ENCODE data around the gene KRT4. TPM values are rescaled to one million over a fixed set of nuclear protein-coding genes. Genes with fewer than 3 reads are reported as not detected.

KRT4 gene
- total and polyA plus RNA-seq, 2 donors (not counting 3 experiments of a cell fraction or from before 2014, with no cell fraction given) = not detected

DNA sequence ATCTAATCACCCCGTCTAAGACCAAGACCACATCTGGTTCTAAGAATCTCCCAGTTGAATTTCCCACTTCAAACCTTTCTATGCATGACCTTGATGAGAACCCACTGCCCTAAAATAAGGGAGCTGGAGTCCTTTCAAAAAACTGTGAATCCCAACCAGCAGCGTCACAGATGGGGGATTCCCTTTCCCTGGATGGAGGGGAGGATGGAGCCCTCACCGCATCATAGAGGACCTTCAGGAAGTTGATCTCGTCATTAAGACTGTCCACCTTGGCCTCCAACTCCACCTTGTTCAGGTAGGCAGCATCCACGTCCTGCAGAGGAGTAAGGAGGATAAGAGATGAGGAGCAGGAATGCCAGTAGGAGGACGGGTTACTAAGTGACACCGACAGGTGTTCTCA is 4.8 kb downstream of the KRT4 start:
- no peak for TF ChIP-seq FOS (IDR thresholded peaks at IDR 0.05; ENCODE audit: borderline replicate concordance, insufficient read depth, low read length)
- TF ChIP-seq JUN (IDR thresholded peaks at IDR 0.05; ENCODE audit: borderline replicate concordance, insufficient read depth, insufficient read length, low read depth) = no peak
- TF ChIP-seq, protein P1, sequence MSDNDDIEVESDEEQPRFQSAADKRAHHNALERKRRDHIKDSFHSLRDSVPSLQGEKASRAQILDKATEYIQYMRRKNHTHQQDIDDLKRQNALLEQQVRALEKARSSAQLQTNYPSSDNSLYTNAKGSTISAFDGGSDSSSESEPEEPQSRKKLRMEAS (IDR thresholded peaks at IDR 0.05; ENCODE audit: insufficient read depth, insufficient read length) = no peak
- no peak for TF ChIP-seq MYC (IDR thresholded peaks at IDR 0.05; ENCODE audit: low read depth, low read length)
- TF ChIP-seq POLR2AphosphoS5 (IDR thresholded peaks at IDR 0.05; ENCODE audit: insufficient read depth, low read depth, low read length) = no peak
- TF ChIP-seq, protein P2, sequence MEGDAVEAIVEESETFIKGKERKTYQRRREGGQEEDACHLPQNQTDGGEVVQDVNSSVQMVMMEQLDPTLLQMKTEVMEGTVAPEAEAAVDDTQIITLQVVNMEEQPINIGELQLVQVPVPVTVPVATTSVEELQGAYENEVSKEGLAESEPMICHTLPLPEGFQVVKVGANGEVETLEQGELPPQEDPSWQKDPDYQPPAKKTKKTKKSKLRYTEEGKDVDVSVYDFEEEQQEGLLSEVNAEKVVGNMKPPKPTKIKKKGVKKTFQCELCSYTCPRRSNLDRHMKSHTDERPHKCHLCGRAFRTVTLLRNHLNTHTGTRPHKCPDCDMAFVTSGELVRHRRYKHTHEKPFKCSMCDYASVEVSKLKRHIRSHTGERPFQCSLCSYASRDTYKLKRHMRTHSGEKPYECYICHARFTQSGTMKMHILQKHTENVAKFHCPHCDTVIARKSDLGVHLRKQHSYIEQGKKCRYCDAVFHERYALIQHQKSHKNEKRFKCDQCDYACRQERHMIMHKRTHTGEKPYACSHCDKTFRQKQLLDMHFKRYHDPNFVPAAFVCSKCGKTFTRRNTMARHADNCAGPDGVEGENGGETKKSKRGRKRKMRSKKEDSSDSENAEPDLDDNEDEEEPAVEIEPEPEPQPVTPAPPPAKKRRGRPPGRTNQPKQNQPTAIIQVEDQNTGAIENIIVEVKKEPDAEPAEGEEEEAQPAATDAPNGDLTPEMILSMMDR (IDR thresholded peaks at IDR 0.05; ENCODE audit: extremely low read depth in 1 of 2, insufficient read depth in 1 of 2, low read depth in 1 of 2, low read length in 2 of 2) = no peak
- no peak for TF ChIP-seq POLR2A (IDR thresholded peaks at IDR 0.05; ENCODE audit: low read depth, low read length)
- no peak for TF ChIP-seq EZH2 (IDR thresholded peaks at IDR 0.05; ENCODE audit: borderline replicate concordance, low read depth, low read length, severe bottlenecking)
- TF ChIP-seq GATA2 (IDR thresholded peaks at IDR 0.05; ENCODE audit: insufficient read depth, insufficient read length, low read depth, low read length) = no peak
- CTCF ChIA-PET = no interaction called here
- intact Hi-C loops (cut with micrococcal nuclease) (no loop called here), dilution Hi-C loops (cut with MboI; ENCODE audit: extremely low pct_ligation_motif_present, low sequenced_read_pairs) (no loop called here)
- no peaks in the 10 kb centered on the region for H3K9me1 ChIP-seq (replicated peaks; ENCODE audit: control insufficient read depth, extremely low read depth, insufficient read depth, low read length)
- no peak for DNase-seq (ENCODE audit: low read depth, low spot score)
- no peaks in the 10 kb centered on the region for H4K20me1 ChIP-seq (replicated peaks; ENCODE audit: control insufficient read depth, extremely low read depth, insufficient read depth, low read length)
- H3K9ac ChIP-seq (replicated peaks; ENCODE audit: extremely low read depth, insufficient read depth, low read length) = no peak overlapping the region
- no peaks in the 10 kb centered on the region for H3K4me1 ChIP-seq (ENCODE audit: control insufficient read depth, extremely low read depth, insufficient read depth, low read length)
- H3K4me3 ChIP-seq (replicated peaks in 1 of 3; ENCODE audit: insufficient read depth in 1 of 3, low read depth in 1 of 3, low read length in 3 of 3) = no peak overlapping the region
- H3K27me3 ChIP-seq (ENCODE audit: control insufficient read depth in 2 of 2, insufficient read depth in 2 of 2, low read length in 2 of 2) = no peaks in the 10 kb centered on the region
- H2AFZ ChIP-seq (ENCODE audit: low read depth, low read length) = no peak overlapping the region
- POLR2A ChIA-PET = no interaction called here
- FAIRE-seq = no peak
- no peaks in the 10 kb centered on the region for H3K79me2 ChIP-seq (ENCODE audit: control insufficient read depth, insufficient read depth, low read length)
- no peaks in the 10 kb centered on the region for H3K9me3 ChIP-seq (replicated peaks; ENCODE audit: control insufficient read depth, insufficient read depth, low read length)
- no peak overlapping the region for H3K4me2 ChIP-seq (ENCODE audit: insufficient read depth, low read length)
- no TSS peak for BruUV-seq (replicated peaks)
- H3K27ac ChIP-seq (ENCODE audit: insufficient read depth, low read depth, low read length) = no peak overlapping the region
- H3K36me3 ChIP-seq (ENCODE audit: control insufficient read depth in 2 of 2, extremely low read depth in 1 of 2, insufficient read depth in 2 of 2, low read length in 2 of 2) = no peaks in the 10 kb centered on the region
